Measurements from ENCODE around the gene SPECC1L.
"Not testable (repeated sequence)": the region's sequence is repeated elsewhere in the genome, so short reads cannot be mapped to it uniquely, and the experiment has no call there.

GRCh38 chr22:24316264-24316663 is 45.6 kb downstream of the SPECC1L start:
- TF ChIP-seq CTCF, POLR2A (IDR thresholded peaks at IDR 0.05): not testable (repeated sequence)

Data from uterus (tissue), 2 donors.